K562 (cell line): ENCODE results near the gene ABHD5. TPM values are rescaled to one million over a fixed set of nuclear protein-coding genes. Genes with fewer than 3 reads are reported as not detected.

Source experiments
- CBFB ChIP-seq: sonication (generic); formaldehyde crosslinking; IDR thresholded peaks from 2 replicates; pipeline ENCODE4 v1.4.0; 2020; ENCODE audit warnings: mild to moderate bottlenecking, missing genetic modification reagents
- CBX3 ChIP-seq, 2 experiments: IDR thresholded peaks; 1 replicate in 1 of 2; 2 replicates in 1 of 2; pipeline ENCODE4 v1.6.1; 2012; ENCODE audit warnings: inconsistent platforms in 2 of 2, low read length in 2 of 2, borderline replicate concordance in 1 of 2, control low read depth in 1 of 2
- CEBPZ ChIP-seq: fragments of 150-350 bp; IDR thresholded peaks from 2 replicates; pipeline ENCODE4 v1.6.1; 2014; ENCODE audit warnings: low read depth, mild to moderate bottlenecking, low read length, borderline replicate concordance
- FOS ChIP-seq: IDR thresholded peaks from 3 replicates; pipeline ENCODE4 v1.6.1; 2011; ENCODE audit not compliant: insufficient read length; ENCODE audit errors: extremely low read depth
- FOSL1 ChIP-seq: fragments of 200-800 bp; sonication (Bioruptor generic); conservative IDR thresholded peaks from 2 replicates; pipeline ENCODE4 v1.6.1; 2016; ENCODE audit warnings: missing genetic modification characterization, missing compliant biosample characterization
- MAFG ChIP-seq: fragments of 450-650 bp; conservative IDR thresholded peaks from 2 replicates; pipeline ENCODE4 v1.6.1; 2016; ENCODE audit warnings: missing genetic modification characterization, missing compliant biosample characterization
- RBBP5 ChIP-seq: fragments of 200-600 bp; sonication (generic); IDR thresholded peaks from 2 replicates; pipeline ENCODE4 v1.6.1; 2012; ENCODE audit warnings: borderline replicate concordance, mild to moderate bottlenecking, low read length, control low read depth, inconsistent platforms; ENCODE audit not compliant: insufficient read depth, poor library complexity, severe bottlenecking
- ZNF12 ChIP-seq: sonication (generic); formaldehyde crosslinking; IDR thresholded peaks from 2 replicates; pipeline ENCODE4 v1.4.0; 2020; ENCODE audit warnings: mild to moderate bottlenecking, missing genetic modification reagents
- ZNF197 ChIP-seq: fragments of 200-800 bp; sonication (Bioruptor generic); IDR thresholded peaks from 2 replicates; pipeline ENCODE4 v1.6.1; 2016; ENCODE audit warnings: low read depth, missing genetic modification characterization, missing compliant biosample characterization
- ZNF584 ChIP-seq: fragments of 200-800 bp; sonication (Bioruptor generic); IDR thresholded peaks from 2 replicates; pipeline ENCODE4 v1.6.1; 2016; ENCODE audit warnings: low read depth, mild to moderate bottlenecking, missing genetic modification characterization, missing compliant biosample characterization
- polyA plus RNA-seq, 8 experiments: library from polyadenylated mRNA; depleted of rRNA in 4 of 8; stranded (reverse) in 5 of 8; unstranded in 3 of 8; fragments of >200 nt; fragmentation: Nextera tagmentation in 2 of 8; fragmentation: Illumina TruSeq in 1 of 8; extraction: Ambion mirVana in 2 of 8; extraction: Trizol in 1 of 8; gene quantifications; 2 replicates each; pipeline versions ENCODE4 v1.2.1 to v1.2.3, GENCODE V29; 2011 to 2014; ENCODE audit warnings: inconsistent platforms in 1 of 8, missing spikeins in 1 of 8
- total RNA-seq, 7 experiments: library from RNA; depleted of rRNA in 6 of 7; stranded (reverse); fragments of >200 nt in 6 of 7; fragmentation: Illumina TruSeq in 2 of 7; extraction: Trizol in 2 of 7; gene quantifications; 2 replicates each; pipeline versions ENCODE4 v1.2.1 to v1.2.3, GENCODE V29; 2011 to 2021; ENCODE audit warnings: low replicate concordance in 1 of 7
- TF ChIP-seq, protein P1 (sequence below): fragments of 450-650 bp; formaldehyde crosslinking; conservative IDR thresholded peaks from 2 replicates; pipeline ENCODE4 v1.4.0; 2022; ENCODE audit warnings: mild to moderate bottlenecking, missing genetic modification characterization
- TF ChIP-seq, protein P2 (sequence below): fragments of 450-650 bp; IDR thresholded peaks from 2 replicates; pipeline ENCODE4 v1.6.1; 2017; ENCODE audit warnings: antibody characterized with exemption, mild to moderate bottlenecking
- TF ChIP-seq, protein P3 (sequence below): sonication (generic); formaldehyde crosslinking; IDR thresholded peaks from 2 replicates; pipeline ENCODE4 v1.8.0; 2022; ENCODE audit warnings: missing genetic modification reagents, mild to moderate bottlenecking, moderate library complexity, borderline replicate concordance
- TF ChIP-seq, protein P4 (sequence below): fragments of 250-450 bp; sonication (Bioruptor Pico); IDR thresholded peaks from 2 replicates; pipeline ENCODE4 v1.8.0; 2021; ENCODE audit warnings: mild to moderate bottlenecking, moderate library complexity

ABHD5 gene
- total and polyA plus RNA-seq, 9 of the 15 experiments (the other 6 are each of a cell fraction or from before 2014, with no cell fraction given) = 27.8 to 61.7 (median 39.9) TPM

- no peak for TF ChIP-seq CEBPZ
- no peak for TF ChIP-seq CBFB (CRISPR knock-in tag)
- TF ChIP-seq, protein P1, sequence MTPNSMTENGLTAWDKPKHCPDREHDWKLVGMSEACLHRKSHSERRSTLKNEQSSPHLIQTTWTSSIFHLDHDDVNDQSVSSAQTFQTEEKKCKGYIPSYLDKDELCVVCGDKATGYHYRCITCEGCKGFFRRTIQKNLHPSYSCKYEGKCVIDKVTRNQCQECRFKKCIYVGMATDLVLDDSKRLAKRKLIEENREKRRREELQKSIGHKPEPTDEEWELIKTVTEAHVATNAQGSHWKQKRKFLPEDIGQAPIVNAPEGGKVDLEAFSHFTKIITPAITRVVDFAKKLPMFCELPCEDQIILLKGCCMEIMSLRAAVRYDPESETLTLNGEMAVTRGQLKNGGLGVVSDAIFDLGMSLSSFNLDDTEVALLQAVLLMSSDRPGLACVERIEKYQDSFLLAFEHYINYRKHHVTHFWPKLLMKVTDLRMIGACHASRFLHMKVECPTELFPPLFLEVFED (CRISPR knock-in tag) = peak; percentile 82
- TF ChIP-seq FOSL1 (tag) = peak; percentile 100
- peak; percentile 91 for TF ChIP-seq FOS
- TF ChIP-seq, protein P2, sequence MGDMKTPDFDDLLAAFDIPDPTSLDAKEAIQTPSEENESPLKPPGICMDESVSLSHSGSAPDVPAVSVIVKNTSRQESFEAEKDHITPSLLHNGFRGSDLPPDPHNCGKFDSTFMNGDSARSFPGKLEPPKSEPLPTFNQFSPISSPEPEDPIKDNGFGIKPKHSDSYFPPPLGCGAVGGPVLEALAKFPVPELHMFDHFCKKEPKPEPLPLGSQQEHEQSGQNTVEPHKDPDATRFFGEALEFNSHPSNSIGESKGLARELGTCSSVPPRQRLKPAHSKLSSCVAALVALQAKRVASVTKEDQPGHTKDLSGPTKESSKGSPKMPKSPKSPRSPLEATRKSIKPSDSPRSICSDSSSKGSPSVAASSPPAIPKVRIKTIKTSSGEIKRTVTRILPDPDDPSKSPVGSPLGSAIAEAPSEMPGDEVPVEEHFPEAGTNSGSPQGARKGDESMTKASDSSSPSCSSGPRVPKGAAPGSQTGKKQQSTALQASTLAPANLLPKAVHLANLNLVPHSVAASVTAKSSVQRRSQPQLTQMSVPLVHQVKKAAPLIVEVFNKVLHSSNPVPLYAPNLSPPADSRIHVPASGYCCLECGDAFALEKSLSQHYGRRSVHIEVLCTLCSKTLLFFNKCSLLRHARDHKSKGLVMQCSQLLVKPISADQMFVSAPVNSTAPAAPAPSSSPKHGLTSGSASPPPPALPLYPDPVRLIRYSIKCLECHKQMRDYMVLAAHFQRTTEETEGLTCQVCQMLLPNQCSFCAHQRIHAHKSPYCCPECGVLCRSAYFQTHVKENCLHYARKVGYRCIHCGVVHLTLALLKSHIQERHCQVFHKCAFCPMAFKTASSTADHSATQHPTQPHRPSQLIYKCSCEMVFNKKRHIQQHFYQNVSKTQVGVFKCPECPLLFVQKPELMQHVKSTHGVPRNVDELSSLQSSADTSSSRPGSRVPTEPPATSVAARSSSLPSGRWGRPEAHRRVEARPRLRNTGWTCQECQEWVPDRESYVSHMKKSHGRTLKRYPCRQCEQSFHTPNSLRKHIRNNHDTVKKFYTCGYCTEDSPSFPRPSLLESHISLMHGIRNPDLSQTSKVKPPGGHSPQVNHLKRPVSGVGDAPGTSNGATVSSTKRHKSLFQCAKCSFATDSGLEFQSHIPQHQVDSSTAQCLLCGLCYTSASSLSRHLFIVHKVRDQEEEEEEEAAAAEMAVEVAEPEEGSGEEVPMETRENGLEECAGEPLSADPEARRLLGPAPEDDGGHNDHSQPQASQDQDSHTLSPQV = peak; percentile 74; the same call in 1 of the 2 replicates
- no peak for TF ChIP-seq ZNF12 (CRISPR knock-in tag)
- no peak for TF ChIP-seq ZNF197
- 0 out of 2 replicates have a peak, but pooled peaks have one; percentile 35 for TF ChIP-seq ZNF584 (CRISPR knock-in tag)
- peak in 1 of 2 experiments; percentile 71; a peak in 1 of 3 replicates for TF ChIP-seq CBX3 (IDR thresholded peaks at IDR 0.05; ENCODE audit: borderline replicate concordance in 1 of 2, low read length in 2 of 2)
- TF ChIP-seq, protein P3, sequence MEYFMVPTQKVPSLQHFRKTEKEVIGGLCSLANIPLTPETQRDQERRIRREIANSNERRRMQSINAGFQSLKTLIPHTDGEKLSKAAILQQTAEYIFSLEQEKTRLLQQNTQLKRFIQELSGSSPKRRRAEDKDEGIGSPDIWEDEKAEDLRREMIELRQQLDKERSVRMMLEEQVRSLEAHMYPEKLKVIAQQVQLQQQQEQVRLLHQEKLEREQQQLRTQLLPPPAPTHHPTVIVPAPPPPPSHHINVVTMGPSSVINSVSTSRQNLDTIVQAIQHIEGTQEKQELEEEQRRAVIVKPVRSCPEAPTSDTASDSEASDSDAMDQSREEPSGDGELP = peak; percentile 21; the same call in 1 of the 2 replicates
- TF ChIP-seq MAFG (tag) = 0 out of 2 replicates have a peak, but pooled peaks have one; percentile 52
- TF ChIP-seq, protein P4, sequence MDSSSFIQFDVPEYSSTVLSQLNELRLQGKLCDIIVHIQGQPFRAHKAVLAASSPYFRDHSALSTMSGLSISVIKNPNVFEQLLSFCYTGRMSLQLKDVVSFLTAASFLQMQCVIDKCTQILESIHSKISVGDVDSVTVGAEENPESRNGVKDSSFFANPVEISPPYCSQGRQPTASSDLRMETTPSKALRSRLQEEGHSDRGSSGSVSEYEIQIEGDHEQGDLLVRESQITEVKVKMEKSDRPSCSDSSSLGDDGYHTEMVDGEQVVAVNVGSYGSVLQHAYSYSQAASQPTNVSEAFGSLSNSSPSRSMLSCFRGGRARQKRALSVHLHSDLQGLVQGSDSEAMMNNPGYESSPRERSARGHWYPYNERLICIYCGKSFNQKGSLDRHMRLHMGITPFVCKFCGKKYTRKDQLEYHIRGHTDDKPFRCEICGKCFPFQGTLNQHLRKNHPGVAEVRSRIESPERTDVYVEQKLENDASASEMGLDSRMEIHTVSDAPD (CRISPR knock-in tag) = 0 out of 2 replicates have a peak, but pooled peaks have one; percentile 34
- TF ChIP-seq RBBP5 = peak; percentile 18
Measured at GRCh38 chr3:43770426-43771103, 79.8 kb downstream of the ABHD5 start (continued).
